GM19328 (cell line): ENCODE results near the gene KRT33A.
"Not testable (repeated sequence)": the region's sequence is repeated elsewhere in the genome, so short reads cannot be mapped to it uniquely, and the experiment has no call there.

Experiments used
- ATAC-seq: cut with Tn5 transposase; IDR thresholded peaks from one replicate; pipeline ENCODE4 v1.9.1; 2021; ENCODE audit warnings: mild to moderate bottlenecking, moderate library complexity; ENCODE audit not compliant: unreplicated experiment

KRT33A gene

DNA sequence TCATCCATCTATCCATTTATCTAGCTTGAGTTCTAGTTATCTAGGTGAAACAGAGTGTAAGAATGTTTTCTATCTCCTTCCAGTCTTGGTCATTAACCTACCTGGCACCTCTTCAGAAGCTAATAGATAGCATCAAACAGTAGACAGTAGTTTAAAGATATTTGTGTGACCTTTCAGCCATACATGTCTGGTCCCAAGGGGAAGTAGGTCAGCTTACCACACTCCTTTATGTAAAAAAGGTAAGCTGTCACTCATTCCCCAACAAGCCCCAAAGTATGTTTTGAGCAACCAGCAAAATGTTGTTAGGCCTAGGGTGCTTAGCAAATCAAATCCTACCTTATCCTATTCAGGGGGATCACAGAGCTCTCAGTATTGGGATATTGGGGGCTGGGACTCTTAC lies 15.4 kb upstream of the KRT33A start:
- ATAC-seq: no peak

DNA sequence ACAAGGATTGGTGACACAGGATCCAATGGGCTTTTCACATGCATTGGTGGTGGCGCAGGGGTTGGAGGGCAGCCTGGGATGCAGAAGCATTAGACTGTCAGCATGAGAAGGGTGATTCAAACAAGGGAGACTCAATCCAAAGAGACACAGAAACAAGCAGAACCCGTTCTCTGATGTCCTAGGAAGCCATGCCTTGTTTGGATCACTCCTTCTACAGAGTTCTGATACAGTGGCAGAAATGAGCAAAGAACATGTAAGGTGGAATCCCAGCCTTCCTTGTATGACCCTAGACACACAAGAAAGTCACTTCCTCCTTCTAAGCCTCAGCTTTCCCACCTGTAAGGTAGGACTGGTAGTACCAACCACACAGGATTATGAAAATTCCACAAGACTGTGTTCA lies 13.3 kb upstream of the KRT33A start:
- no peak for ATAC-seq

DNA sequence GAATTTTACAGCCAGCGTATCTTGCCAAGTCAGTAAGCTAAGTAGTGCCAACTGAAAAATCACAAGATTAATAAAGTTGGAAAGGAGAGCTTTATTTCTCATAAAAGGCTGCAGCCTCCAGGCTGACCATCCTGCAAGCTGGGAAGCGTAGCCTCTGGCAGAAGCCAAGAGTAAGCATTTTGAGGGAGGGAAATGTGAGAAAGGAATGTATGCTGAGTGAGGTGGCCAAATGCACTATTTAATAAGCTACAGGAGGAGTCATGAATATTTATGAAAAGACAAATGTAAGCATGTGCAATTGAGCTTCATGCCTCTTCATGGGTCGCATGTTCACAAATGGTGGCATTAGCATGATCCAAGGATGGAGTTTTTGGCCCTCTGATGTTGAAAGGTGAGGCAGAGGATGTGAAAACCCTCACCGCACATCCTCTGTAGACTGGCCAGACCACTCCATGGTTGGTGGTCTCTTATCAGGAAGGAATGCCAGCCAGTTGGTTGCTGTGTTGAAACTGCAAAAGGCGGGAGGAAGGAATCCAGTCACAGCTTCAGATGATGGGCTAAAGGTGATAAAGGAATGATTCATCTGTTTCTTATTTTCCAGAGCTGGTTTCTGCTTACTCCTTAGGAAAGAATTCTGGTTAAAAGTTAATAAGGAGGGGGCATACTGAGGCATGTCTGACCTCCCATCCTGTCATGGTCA lies 9.8 kb upstream of the KRT33A start:
- ATAC-seq: no peak

DNA sequence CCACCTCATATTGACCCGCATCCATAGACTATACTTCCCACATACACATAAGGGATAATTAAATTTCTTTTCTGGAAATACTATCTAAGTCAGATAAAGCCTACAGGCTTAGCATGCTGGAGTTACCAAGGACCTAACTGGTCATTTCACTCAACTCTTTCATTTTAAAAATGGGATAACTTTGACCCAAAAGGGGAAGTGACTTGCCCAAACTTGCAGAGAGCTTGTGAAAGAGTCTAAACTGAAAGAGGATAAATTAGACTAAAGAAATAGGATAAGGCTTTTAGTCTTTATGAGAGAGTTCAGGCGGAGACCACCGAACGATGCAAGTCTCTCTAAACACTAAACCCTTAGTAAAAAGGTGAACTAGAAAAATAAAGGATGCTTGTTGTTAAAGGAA lies 3.9 kb upstream of the KRT33A start:
- ATAC-seq: no peak

DNA sequence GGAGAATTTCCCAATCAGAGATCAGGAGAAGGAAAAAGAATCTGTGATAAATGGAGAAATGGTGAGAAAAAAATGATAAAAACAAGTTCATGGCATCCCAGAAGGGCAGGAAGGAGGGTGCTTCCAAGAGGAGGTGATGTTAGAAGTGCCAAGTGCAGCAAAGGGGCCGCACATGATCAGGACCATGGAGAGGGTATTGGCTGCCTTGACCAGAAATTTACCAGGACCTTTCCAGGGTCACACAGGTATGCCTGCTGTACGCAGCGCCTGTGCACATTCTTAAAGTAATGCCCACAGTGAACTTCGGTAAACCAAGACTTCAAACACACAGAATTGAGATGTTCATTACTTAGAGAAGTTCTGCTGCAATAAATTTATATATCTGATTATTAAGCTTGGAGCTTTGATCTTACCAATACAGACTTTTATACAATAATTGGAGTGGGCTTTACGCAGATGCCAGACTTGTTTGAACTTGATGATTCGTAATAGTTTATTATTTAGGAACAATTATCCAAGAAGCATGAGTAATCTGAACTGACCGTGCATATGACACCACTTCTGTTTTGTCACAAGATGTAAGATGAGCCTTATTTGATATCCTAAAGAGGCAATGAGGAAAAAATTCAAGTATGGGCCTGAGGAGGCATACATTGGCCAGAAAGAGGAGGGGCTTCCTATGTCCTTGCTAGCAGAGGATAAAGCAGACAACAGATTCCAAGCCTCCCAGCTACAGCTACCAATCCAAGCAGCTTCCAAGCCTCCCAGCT lies 2.2 kb upstream of the KRT33A start:
- ATAC-seq: no peak

DNA sequence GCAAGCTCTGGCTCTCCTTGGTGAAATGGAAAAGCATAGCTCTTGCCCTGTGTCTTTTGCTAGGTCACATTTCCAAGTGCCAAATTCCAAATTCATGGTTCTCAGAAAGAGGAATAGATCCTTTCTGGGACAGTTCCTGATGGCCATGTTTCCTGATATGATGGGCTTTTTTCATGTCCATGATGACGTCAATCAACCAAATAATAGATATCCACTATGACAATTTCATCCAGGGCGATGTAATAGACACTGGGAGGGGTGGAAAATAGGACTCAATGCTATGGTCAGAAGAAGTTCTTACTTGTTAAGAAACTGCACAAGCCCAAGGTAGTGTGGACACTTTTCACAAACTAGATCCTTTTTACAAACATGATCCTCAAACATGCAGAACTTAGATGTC lies 549 bp upstream of the KRT33A start:
- no peak for ATAC-seq

DNA sequence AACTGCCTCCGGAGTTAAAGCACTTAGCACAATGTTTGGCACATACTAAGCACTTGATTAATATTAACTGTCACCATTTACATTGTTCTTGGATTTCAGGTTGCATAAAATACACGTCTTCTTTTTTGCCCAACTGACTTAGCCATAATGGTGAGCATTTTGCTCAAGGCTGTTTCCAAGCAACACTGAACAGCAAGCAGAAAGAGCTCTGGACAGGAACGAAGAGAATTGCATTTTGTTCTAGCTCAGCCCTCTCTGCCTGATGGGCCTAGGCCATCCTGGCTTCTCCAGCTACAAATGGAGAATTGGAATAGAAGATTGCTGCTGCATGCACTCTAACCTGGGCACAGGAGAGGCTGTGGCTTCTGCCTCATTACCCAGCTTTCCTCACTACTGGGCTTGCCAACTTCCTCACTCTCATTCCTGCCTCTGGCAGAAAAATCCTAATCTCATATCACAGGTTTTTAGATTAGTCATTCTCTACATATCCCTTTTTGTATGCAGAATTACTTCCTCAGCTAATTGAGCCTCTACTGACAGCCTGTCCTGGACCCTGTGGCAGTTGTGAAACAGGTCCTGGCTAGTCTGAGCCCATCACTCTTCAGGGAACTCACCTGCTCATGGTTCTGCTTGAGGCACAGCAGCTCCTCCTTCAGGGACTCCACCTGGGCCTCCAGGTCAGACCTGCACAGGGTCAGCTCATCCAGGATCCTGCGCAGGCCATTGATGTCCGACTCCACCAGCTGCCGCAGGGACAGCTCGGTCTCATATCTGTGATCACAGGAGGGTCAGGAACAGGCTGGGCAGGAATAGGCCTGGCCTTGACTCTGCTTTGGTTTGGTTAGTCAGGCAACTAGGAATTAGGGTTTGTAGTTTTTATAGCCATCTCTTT lies 2.5 kb downstream of the KRT33A start:
- no peak for ATAC-seq

DNA sequence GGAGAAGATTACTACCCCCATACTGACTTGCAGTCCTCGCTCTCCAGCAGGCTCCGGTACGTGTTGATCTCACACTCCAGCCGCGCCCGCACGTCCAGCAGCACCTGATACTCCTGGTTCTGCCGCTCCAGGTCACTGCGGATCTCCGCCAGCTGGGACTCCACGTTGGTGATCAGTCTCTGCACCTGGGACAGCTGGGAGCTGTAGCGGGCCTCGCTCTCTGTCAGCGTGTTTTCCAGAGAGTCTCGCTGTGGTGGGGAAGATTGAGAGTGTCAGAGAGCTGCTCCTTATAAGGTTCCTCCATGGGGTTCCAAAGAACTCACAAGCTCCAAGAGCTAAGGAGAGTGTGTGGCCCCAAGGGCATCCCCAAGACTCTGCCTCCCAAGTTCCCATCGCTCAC lies 4.2 kb downstream of the KRT33A start:
- not testable (repeated sequence) for ATAC-seq

DNA sequence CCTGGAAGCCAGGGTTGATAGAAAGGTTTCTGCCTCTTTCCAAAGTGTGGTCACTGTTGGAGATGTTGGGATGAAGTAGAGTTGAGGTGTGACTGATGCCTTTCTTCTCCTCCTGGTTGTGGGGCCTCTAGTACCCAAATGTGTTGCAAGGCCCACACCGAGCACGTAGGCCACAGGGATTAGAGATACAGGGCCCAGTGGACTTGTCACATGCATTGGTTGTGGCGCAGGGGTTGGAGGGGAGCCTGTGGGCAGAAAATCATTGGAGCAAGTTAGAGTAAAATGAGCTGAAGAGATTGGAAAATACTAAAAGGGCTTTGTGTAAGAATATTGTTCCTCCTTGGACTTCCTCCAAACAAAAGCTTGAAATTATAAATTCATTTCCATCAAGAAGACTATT lies 4.6 kb downstream of the KRT33A start:
- no peak for ATAC-seq

DNA sequence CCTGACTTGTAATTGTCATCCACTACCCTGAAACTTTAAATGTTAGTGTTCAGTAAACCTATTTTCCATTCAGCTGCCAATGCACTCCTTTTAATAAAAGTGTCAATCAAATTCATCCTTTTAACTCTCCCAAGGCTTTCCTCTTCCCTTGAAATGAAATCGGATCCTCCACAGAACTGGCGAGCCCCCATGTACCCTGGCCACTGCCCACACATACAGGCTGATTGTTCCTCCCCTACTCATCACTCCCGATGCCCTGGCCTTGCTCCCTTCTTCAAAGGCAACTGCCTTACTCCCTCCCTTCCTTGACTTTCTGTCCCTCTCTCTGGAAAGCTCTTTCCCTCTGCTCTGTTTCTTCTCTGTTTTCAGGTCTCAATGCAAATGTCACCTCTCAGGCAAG lies 7.6 kb downstream of the KRT33A start:
- ATAC-seq: no peak

DNA sequence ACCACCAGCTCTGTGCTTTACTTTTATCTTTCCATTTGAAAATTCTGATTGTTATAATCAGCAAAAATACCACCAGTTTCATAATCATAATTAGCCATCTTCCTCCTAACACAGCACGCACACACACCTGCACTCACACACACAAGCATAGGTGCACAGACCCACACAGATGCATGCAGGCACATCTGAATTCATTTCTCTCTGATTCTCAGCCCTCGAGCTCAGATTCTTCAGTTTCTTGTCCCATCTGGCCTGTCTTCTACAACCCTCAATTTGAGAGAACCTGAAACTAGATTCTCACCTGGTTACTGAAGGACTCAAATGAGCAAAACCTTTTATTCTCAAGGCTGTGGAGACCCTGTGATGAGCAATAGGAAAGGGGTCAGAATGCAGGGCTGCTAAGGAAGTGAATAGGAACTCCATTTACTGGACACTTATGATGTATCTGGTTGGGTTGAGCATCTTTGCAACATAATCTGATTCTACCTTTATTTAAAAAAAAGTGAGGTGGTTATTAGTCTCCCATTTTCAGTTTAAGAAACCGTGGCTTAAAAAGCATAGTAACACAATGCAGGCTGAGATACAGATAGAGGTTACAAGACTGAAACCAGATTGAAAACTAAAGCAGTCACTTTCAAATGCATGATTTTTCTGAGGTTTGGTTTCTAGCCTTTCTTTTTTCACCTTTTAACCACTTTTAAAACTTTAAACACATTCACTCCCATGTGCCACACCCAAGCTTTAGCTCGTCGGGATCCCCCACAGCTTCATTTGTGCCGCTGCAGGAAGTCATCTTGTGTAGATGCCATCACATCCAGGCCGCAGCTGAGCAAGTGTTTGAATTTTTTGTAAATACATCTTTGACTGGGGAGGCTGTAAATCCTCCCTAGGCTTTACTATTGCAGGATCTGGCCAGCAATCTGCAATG lies 9.4 kb downstream of the KRT33A start:
- ATAC-seq: no peak

DNA sequence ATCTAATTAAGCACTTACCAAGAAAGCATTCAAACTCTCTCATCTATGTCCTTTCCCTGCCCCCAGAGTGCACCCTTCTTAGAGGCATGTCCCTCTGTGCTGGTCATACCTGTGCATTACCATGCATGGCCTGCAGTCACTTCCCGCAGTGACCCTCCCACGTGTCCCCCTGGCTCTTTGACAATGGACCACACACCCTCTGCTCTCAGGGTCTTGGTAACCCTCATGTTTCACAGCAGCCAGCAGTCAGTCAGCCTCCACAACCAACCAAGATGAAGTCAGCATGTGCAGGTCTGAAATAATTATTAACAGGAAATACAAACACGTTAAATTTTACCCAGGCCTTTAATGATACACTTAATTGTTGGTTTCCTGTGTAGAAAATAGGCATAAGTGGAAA lies 10.1 kb downstream of the KRT33A start:
- no peak for ATAC-seq

DNA sequence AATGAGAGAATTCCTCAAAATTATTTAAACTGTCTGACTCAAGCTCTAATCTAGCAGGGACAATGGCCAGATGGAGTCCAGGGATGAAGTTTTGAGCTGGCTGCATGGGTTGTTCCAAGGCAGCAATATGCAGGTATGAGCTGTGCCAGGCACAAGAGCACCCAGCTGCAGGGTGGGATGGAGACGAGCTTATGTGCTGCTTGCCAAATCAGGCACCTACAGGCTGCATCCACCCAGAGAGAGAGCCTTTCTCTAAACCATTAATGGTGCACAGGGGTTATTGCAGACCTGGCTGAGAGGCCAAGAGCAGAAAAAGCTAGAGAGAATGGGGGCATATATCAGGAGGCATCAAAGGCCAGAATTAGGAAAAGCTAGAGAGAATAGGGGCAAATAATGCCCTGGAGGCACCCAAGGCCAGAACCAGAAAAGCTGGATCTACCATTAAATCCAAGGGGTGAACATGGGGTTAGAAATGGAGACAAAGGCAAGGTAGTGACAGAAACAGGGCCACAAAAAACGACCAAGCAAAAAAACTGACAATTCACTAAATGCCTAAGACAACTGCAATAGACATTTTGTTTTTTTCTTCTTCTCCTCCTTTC lies 11.0 kb downstream of the KRT33A start:
- no peak for ATAC-seq

DNA sequence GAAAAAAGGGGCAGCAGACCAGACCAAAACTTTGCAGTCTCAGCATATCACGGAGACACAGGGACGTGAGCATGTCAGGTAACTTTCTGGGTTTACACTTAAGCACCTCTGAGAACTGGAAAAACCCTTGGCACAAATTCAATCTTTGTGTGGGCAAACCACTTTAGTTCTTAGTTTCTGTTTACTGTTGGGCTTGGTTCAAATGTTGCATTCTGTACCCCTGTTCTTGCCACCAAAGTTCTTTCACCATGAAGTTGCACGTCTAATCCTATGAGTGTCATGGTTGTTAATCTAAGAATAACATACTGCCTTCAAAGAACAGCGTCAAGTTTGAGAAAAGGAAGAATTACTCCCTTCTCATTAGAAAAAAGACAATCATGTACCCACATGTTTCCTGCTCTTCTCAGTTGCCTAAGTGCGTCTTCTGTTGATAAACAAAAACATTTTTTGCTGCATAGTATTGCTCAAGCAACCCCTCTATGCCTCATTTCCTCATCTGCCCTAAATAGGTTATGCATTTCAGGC lies 11.6 kb downstream of the KRT33A start:
- ATAC-seq: no peak

DNA sequence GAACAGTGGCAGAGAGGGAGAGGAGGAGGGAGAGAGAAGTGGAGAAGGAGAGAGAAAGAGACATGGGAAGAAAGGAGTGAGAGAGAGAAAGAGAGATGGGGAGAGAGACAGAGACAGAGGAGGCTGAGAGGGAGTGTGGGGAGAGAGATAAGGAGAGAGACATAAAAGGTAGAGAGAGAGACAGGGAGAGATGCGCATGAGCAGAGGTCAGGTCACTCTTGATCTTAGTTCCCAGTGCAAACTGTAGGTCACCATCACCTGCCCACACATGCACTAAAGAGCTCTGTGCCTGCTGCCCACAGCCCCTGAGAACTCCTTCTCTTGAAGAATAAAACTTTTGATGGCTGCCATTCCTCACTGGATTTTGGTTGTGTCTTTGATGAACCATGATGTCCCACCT lies 14.9 kb downstream of the KRT33A start:
- no peak for ATAC-seq

DNA sequence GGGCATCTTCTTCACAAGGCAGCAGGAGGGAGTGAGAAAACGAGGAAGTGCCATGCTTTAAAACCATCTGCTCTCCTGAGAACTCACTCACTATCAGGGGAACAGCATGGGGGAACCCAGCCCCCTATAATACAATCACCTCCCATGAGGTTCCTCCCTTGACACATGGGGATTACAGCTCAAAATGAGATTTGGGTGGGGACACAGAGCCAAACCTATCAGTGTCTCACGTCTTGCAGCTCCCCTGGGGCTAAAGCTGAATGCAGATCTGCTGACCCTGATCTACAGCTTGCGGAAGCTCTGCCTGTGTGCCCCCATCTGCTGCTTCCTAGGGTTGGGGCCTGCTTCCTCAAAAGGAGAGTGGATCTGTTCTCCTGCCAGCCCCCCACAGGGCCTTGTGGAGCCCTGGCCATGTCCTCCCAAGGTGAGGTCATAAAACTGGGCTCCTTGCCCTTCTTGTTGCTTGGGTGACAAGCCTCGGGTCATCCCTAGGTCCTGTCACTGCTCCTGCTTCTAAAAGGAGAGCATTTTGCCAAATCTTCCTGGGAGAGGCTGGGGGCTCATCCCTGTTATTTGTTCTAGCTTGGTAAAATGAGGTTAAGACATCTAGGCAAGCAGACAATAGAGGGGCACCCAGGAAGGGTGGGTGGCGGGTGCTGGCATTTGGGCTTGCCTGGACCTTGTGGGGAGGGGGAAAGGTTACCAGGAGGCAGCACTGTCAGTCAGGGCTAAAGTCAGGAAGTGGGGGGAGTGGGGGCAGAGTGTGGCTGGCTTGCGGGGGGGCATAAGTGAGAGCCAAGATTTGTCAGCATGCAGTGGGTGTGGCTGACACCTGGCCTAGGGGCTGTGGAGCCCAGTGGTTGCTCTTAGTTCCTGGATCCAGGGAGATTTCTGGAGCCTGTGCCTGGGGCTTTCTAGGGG lies 16.0 kb downstream of the KRT33A start:
- ATAC-seq: no peak

DNA sequence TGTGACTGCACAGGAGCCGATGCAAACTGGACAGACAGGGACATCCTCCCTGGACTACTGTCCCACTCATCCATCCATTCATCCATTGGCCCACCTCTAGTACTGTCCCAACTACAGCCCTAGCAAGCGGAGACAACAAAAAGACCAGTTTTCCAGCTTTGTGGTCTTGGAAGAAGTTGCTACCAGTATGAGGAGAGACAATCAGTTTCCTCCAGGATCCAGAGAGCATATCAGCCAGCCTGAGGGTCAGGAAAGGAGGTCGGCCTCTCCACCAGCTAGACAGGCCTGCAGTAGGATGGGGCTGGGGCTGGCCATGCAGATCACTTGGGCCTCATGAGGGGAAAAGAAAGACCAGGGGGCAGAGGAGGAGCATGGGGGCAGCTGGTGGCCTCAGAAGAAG lies 16.8 kb downstream of the KRT33A start:
- ATAC-seq: no peak

DNA sequence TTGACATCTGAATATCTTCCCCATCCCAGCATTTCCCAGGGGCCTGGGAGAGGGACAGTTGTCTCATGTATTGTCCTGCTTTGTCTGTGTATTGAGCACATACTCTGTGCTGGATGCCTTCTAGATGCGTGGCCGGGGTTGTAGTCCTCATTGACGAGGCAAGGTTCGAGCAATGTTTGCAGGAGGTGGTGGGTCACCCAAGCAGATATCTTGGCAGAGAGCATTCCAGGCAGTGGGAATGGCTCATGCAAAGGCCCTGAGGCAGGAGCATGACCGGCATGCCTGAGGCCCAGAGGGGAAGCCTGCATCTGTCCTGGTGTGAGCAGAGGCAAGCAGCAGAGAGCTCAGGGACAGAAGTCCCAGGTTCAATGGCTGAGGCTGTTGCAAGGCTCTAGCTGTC lies 17.5 kb downstream of the KRT33A start:
- no peak for ATAC-seq

DNA sequence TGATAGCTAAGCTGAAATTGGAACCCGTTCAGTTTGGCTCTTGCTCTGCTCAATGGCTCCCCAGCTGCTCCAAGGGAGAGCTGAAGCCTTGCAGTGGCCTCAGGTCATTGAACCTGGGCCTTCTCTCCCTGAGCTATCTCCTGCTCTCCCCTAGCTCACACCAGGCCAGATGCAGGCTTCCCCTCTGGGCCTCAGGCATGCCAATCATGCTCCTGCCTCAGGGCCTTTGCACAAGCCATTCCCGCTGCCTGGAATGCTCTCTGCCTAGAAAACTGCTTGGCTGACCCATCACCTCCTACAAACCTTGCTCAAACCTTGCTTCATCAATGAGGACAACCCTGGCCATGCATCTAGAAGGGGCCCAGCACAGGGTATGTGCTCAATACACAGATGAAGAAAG lies 18.4 kb downstream of the KRT33A start:
- no peak for ATAC-seq
